Natural killer cell (primary cell): ENCODE measurements around the gene EGFL8. TPM values are rescaled to one million over a fixed set of nuclear protein-coding genes. Genes with fewer than 3 reads are reported as not detected.

Experiments
- ATAC-seq, 3 donors: fragments of 150-1000 bp in 2 of 3; fragments of 200-7000 bp in 1 of 3; cut with Tn5 transposase; 1 replicate in 1 of 3; 2 replicates in 2 of 3; pipeline ENCODE4 v1.10.0; 2021; ENCODE audit warnings: mild to moderate bottlenecking in 2 of 3, moderate library complexity in 2 of 3
- DNase-seq, 2 donors: peaks; one replicate each; pipeline versions ENCODE4 v3.0.0 to v3.0.0-alpha.2; 2013 to 2021; ENCODE audit warnings: mixed read lengths in 1 of 2
- H3K27ac ChIP-seq: one replicate; pipeline ENCODE4 v1.5.1; 2013; ENCODE audit warnings: mild to moderate bottlenecking, low read length
- H3K27me3 ChIP-seq: one replicate; pipeline ENCODE4 v1.6.1; 2013; ENCODE audit warnings: low read length; ENCODE audit not compliant: control insufficient read depth, insufficient read depth
- H3K36me3 ChIP-seq: one replicate; pipeline ENCODE4 v1.6.1; 2013; ENCODE audit warnings: low read length; ENCODE audit not compliant: control insufficient read depth, insufficient read depth
- H3K4me1 ChIP-seq: one replicate; pipeline ENCODE4 v1.6.1; 2013; ENCODE audit warnings: low read length; ENCODE audit not compliant: control insufficient read depth, insufficient read depth
- H3K4me3 ChIP-seq: one replicate; pipeline ENCODE4 v1.5.1; 2013; ENCODE audit warnings: low read length
- H3K9me3 ChIP-seq: one replicate; pipeline ENCODE4 v1.6.1; 2013; ENCODE audit warnings: low read length; ENCODE audit not compliant: control insufficient read depth, insufficient read depth
- H3K27ac Mint-ChIP-seq, 2 donors: one replicate each; pipeline ENCODE4 v1.8.0; 2022; ENCODE audit warnings: mild to moderate bottlenecking in 2 of 2, mixed read lengths in 2 of 2, moderate library complexity in 1 of 2
- H3K27me3 Mint-ChIP-seq, 2 donors: one replicate each; pipeline ENCODE4 v1.8.0; 2022; ENCODE audit warnings: low read depth in 2 of 2, mixed read lengths in 2 of 2
- H3K36me3 Mint-ChIP-seq: one replicate; pipeline ENCODE4 v1.8.0; 2022; ENCODE audit warnings: mixed read lengths
- H3K4me1 Mint-ChIP-seq, 2 donors: one replicate each; pipeline ENCODE4 v1.8.0; 2022; ENCODE audit warnings: mixed read lengths in 2 of 2
- H3K4me3 Mint-ChIP-seq: one replicate; pipeline ENCODE4 v1.8.0; 2022; ENCODE audit warnings: mild to moderate bottlenecking, moderate library complexity, mixed read lengths
- H3K9me3 Mint-ChIP-seq, 2 donors: one replicate each; pipeline ENCODE4 v1.8.0; 2022; ENCODE audit warnings: mixed read lengths in 2 of 2
- CTCF ChIP-seq: fragments of 200-600 bp; IDR thresholded peaks from one replicate; pipeline ENCODE4 v1.8.0; 2022; ENCODE audit warnings: antibody characterized with exemption
- WGBS: methylation state at CpG from one replicate; pipeline ENCODE4 v1.1.7; 2013; ENCODE audit warnings: missing lambda C conversion rate; ENCODE audit not compliant: insufficient coverage; 5-methylcytosine and 5-hydroxymethylcytosine counted together
- intact Hi-C: fragments of 100-400 bp; cut with micrococcal nuclease; formaldehyde crosslinking; loops from one replicate; pipeline ENCODE4 v1.14.2; 2022
- total RNA-seq, 4 donors: library from RNA; stranded (reverse); fragments of 120-200 nt in 1 of 4; gene quantifications; one replicate each; pipeline versions ENCODE4 v1.2.3 to v1.2.4, GENCODE V29; 2013 to 2022

The EGFL8 gene
- total RNA-seq, 3 donors from 2014 or later (not counting 1 experiment from before 2014, with no cell fraction given): 18.2 to 22.9 (median 20.1) TPM

- peaks cover 38% of the 10 kb centered on the region for H3K4me1 ChIP-seq
- TF ChIP-seq CTCF: no peak
- DNase-seq: peak; percentile 95 to 97
- under 1% methylated on average over 20 of the region's 27 CpGs for WGBS
- peak; percentile 56 to 73 (median 60) for ATAC-seq
- peak within 1 kb of the TSS; percentile 75 for H3K4me3 ChIP-seq
- H3K4me1 Mint-ChIP-seq: peaks cover 66 to 85% of the 10 kb centered on the region in 2 donors
- H3K27me3 Mint-ChIP-seq: no peaks in the 10 kb centered on the region
- no peaks in the 10 kb centered on the region for H3K9me3 Mint-ChIP-seq
- H3K27ac Mint-ChIP-seq: peak within 1 kb of the TSS; percentile 97
- peak within 1 kb of the TSS; percentile 97 for H3K27ac ChIP-seq
- no peaks in the 10 kb centered on the region for H3K27me3 ChIP-seq
- peak within 1 kb of the TSS; percentile 97 for H3K4me3 Mint-ChIP-seq
- intact Hi-C loops: loop anchor here (1.0 to 10.0 kb wide), 3 partner anchors 28 to 796 kb away; partner anchors contain the start of genes C6orf47, CSNK2B, GPANK1 and LY6G5B
- H3K36me3 ChIP-seq: peaks cover 10% of the 10 kb centered on the region
- no peaks in the 10 kb centered on the region for H3K36me3 Mint-ChIP-seq
- H3K9me3 ChIP-seq: no peaks in the 10 kb centered on the region
These were observed 11.5 kb downstream of the EGFL8 start, which contains the start of gene AGPAT1 for GRCh38 chr6:32175711-32176475. TSS of gene AGPAT1 (minus strand) at chr6:32176084. CDS start at chr6:32171496, 4,588 bp downstream.

GRCh38 chr6:32176476-32177182 is 12.2 kb downstream of the EGFL8 start:
- ATAC-seq: no peak
- Histone ChIP-seq H3K4me1 (peaks cover 38% of the 10 kb centered on the region), H3K9me3 (no peaks in the 10 kb centered on the region), H3K27me3 (no peaks in the 10 kb centered on the region), H3K27ac (peak overlapping the region; percentile 97), H3K4me3 (peak overlapping the region; percentile 75), H3K36me3 (peaks cover 13% of the 10 kb centered on the region)
- TF ChIP-seq CTCF: no peak
- Mint-ChIP-seq H3K4me3 (peak overlapping the region; percentile 97), H3K9me3 (no peaks in the 10 kb centered on the region), H3K36me3 (no peaks in the 10 kb centered on the region), H3K4me1 (peaks cover 68 to 83% of the 10 kb centered on the region in 2 donors), H3K27me3 (no peaks in the 10 kb centered on the region), H3K27ac (peak overlapping the region; percentile 97)
- peak in 1 of 2 donors; percentile 28 for DNase-seq
- 44% methylated on average over 5 of the region's 5 CpGs for WGBS
- intact Hi-C loops: loop anchor here (1.0 to 10.0 kb wide), 4 partner anchors 28 to 796 kb away; partner anchors contain the start of genes C6orf47, CSNK2B, FKBPL and GPANK1

GRCh38 chr6:32177183-32177787 is 12.9 kb downstream of the EGFL8 start:
- WGBS: under 1% methylated on average over 20 of the region's 20 CpGs
- Histone ChIP-seq H3K4me1 (peaks cover 39% of the 10 kb centered on the region), H3K27ac (peak overlapping the region; percentile 97), H3K4me3 (peak overlapping the region; percentile 75), H3K36me3 (peaks cover 18% of the 10 kb centered on the region), H3K27me3 (no peaks in the 10 kb centered on the region), H3K9me3 (no peaks in the 10 kb centered on the region)
- Mint-ChIP-seq H3K36me3 (no peaks in the 10 kb centered on the region), H3K4me1 (peaks cover 68 to 83% of the 10 kb centered on the region in 2 donors), H3K9me3 (no peaks in the 10 kb centered on the region), H3K4me3 (peak overlapping the region; percentile 97), H3K27ac (peak overlapping the region; percentile 97), H3K27me3 (no peaks in the 10 kb centered on the region)
- intact Hi-C loops: loop anchor here (1.0 to 10.0 kb wide), 3 partner anchors 47 to 795 kb away; partner anchors contain the start of genes C6orf47, CSNK2B, FKBPL and GPANK1
- ATAC-seq (peak in 1 of 3 donors; percentile 2), DNase-seq (no peak)
- no peak for TF ChIP-seq CTCF
